Retinal pigment epithelial cell (primary cell): Measurements from ENCODE around the gene MYL6B.

Experiments used
- DNase-seq: peaks from one replicate; pipeline ENCODE4 v3.0.0-alpha.2; 2010; ENCODE audit warnings: low read depth
- H3K4me3 ChIP-seq: 2 replicates; pipeline ENCODE4 v1.5.1; 2011; ENCODE audit warnings: mild to moderate bottlenecking, low read length, control low read depth, moderate library complexity
- CTCF ChIP-seq: conservative IDR thresholded peaks from 2 replicates; pipeline ENCODE4 v1.5.1; 2011; ENCODE audit warnings: low read depth, low read length, control low read depth, inconsistent platforms

The MYL6B gene

DNA sequence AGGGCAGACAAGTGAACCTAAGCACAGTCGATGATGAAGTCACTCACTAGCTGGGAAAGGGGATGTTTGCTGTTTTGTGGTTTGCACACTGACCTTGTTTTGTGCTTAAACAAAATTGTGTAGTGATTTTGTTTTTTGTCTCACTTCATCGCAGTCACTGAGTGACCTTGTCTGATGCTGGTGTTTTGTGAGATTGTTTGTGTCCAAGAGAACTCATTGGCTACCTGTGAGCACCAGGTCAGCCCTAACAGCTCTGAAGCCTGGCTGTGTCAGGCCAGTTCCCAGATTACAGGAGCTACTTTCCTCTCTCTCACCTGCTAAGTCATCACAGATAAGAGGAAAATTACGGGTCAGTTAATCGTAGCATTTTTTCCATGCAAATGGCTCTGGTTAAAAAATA is 28.3 kb upstream of the MYL6B start:
- H3K4me3 ChIP-seq: no peak overlapping the region
- TF ChIP-seq CTCF: no peak

DNA sequence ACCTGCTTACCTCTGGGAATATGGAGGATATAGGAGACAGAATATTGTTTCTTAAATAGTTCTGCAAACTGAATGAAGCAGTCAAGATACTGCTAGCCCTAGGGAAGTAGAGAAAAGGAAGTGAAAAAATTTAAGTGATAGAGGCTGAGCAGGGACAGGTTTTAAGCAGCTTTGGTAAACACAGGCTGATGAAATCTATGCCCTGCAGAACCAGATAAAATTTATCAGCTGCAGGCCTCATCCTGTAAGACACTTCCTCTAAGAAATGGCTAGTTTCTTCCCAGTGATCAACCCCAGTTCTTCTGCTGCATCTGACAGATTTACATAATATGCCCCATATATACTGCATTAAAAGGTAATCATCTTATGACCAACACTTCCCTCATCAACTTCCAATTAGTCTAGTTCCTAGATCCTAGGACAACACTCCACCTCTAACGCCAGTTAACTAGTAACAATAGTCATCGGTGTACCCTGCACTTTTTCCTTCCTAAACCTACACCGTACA is 25.6 kb upstream of the MYL6B start:
- no peak for DNase-seq
- no peak overlapping the region for H3K4me3 ChIP-seq
- no peak for TF ChIP-seq CTCF

More for the DNA sequence above, 28.3 kb upstream of the MYL6B start:
- DNase-seq: no peak

GRCh38 chr12:56127485-56127887 is 24.9 kb upstream of the MYL6B start:
- peak overlapping the region; percentile 52 for H3K4me3 ChIP-seq

GRCh38 chr12:56127888-56128669 is 24.3 kb upstream of the MYL6B start, which contains the start of gene ESYT1:
Gene ESYT1 (plus strand): TSS chr12:56128267. CDS start chr12:56128320, 53 bp downstream.
- peak; percentile 99 for DNase-seq
- no peak for TF ChIP-seq CTCF
- peak within 1 kb of the TSS; percentile 83 for H3K4me3 ChIP-seq

More at GRCh38 chr12:56127485-56127887, 24.9 kb upstream of the MYL6B start:
- no peak for DNase-seq
- no peak for TF ChIP-seq CTCF

DNA sequence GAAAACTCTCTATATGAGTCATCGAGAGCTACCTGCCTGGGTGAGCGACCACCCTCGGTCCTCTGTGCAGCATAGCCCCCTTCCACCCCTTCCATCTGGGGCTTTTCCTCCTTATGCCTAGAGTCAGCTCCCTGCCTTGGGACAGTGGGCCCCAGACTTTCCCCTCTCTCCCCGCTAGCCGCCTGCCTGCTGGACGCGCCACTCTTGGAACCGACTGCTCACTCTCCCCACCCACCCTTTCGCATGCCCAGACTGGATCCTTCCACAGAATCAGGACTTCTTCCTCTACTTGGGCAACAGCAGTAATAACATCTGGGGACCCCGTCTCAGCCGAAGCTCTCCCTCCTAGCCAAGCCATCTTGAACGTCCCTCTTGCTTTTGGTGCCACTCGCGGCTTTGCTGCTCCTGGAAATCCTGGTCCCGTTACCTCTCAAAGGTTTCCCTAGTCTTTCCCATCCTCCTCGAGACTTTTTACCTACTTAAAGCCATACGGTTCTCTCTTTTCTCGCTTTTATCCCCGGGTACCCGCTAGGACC is 23.6 kb upstream of the MYL6B start:
- TF ChIP-seq CTCF: no peak
- peak overlapping the region; percentile 83 for H3K4me3 ChIP-seq
- no peak for DNase-seq

DNA sequence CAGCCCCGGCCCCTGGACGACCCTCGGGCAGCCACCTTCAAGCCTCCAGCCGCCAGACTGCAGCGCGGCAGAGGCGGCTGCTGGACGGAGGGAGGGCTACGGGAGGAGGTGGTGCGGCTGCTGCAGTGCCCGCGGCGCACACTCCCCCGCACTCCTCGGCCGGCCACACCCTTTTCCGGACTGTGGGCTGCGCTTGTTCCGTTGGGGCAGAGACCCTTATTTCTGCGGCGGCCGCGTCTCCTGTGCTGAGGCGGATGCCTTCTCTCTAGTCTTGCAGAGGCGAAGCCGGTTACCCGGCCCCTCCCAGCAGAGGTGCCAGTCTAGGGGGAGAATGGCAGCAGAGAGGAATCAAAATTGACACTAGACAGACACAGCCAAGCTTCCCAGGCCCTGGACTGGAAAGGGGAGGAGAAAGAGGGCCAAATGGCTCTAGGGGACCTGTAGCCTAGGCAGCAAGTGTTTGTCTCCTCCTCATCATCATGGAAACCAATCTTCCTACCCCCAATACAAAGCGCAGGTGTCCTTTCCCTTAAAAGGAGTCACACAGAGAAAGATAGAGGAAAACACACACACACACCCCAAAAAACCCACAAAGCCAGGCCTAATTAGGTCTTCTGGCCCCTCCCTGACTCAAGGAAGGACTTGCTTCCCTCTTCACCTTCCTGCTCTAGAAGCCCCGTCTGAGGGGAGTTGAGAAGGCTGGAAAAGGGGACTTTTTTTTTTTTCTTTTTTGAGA is 23.0 kb upstream of the MYL6B start:
- no peak for TF ChIP-seq CTCF
- DNase-seq: no peak
- H3K4me3 ChIP-seq: peak overlapping the region; percentile 83
